IPS-11a (cell line): ENCODE data around the gene EFL1.

Experiments used
- H3K4me3 ChIP-seq: one replicate; pipeline ENCODE4 v1.5.1; 2013; ENCODE audit warnings: low read depth, low read length, control low read depth

EFL1 gene

GRCh38 chr15:82086243-82086995 lies 176.1 kb downstream of the EFL1 start:
- no peak overlapping the region for H3K4me3 ChIP-seq

- H3K4me3 ChIP-seq, result no peak overlapping the region
These were observed 180.4 kb downstream of the EFL1 start for GRCh38 chr15:82081914-82082762.

- H3K4me3 ChIP-seq, result no peak overlapping the region
These were observed 181.8 kb downstream of the EFL1 start for GRCh38 chr15:82080774-82081173.
